SK-MEL-5 (cell line): ENCODE measurements around the gene PTH1R. TPM values are rescaled to one million over a fixed set of nuclear protein-coding genes. Genes with fewer than 3 reads are reported as not detected.

Experiments
- DNase-seq: peaks from one replicate; pipeline ENCODE4 v3.0.0-alpha.2; 2016; ENCODE audit warnings: low read depth, low spot score
- in situ Hi-C: cut with HindIII; loops from 2 replicates; pipeline ENCODE4 v1.10.0; 2016; ENCODE audit warnings: low sequenced_read_pairs, high pct_unique_total_duplicates, low pct_unique_long_range_greater_than_20kb
- polyA plus RNA-seq, 2 experiments: library from polyadenylated mRNA; depleted of rRNA; stranded (reverse); fragments of >200 nt; gene quantifications; 2 replicates each; pipeline ENCODE4 v1.2.3, GENCODE V29; 2015
- total RNA-seq: library from RNA; depleted of rRNA; stranded (reverse); fragments of >200 nt; shearing (Covaris generic); gene quantifications from 2 replicates; pipeline ENCODE4 v1.2.3, GENCODE V29; 2014; rRNA removed

PTH1R gene
- total RNA-seq, result 0.48 TPM in 1 of 2 replicates, not detected in the other
- 0.13 and 0.14 TPM in 2 replicates for polyA plus RNA-seq (2015; cell fraction: cytosol; rRNA removed)
- 7.0 TPM in 1 of 2 replicates, not detected in the other for polyA plus RNA-seq (2015; cell fraction: nucleus; rRNA removed)

- in situ Hi-C loops, result no loop called here
- DNase-seq, result no peak
Observed at GRCh38 chr3:46877406-46878125, at the start of gene PTH1R. TSS of gene PTH1R (plus strand) at chr3:46877721. CDS start at chr3:46883560, 5,839 bp downstream.

- in situ Hi-C loops, result no loop called here
- no peak for DNase-seq
Observed at GRCh38 chr3:46829699-46830208, 47.8 kb upstream of the PTH1R start.

- in situ Hi-C loops, result no loop called here
- DNase-seq, result no peak
Observed at GRCh38 chr3:46830801-46831200, 46.7 kb upstream of the PTH1R start.

GRCh38 chr3:46831316-46831715 lies 46.2 kb upstream of the PTH1R start:
- DNase-seq, result no peak
- in situ Hi-C loops, result no loop called here

- DNase-seq, result peak; percentile 66
- in situ Hi-C loops, result no loop called here
Observed at GRCh38 chr3:46831841-46832240, 45.7 kb upstream of the PTH1R start.

- no peak for DNase-seq
- in situ Hi-C loops, result no loop called here
Observed at GRCh38 chr3:46833346-46834300, 43.9 kb upstream of the PTH1R start.

GRCh38 chr3:46835054-46835453 lies 42.5 kb upstream of the PTH1R start:
- in situ Hi-C loops, result no loop called here
- no peak for DNase-seq

- in situ Hi-C loops, result no loop called here
- no peak for DNase-seq
Observed at GRCh38 chr3:46835491-46835890, 42.0 kb upstream of the PTH1R start.

GRCh38 chr3:46838301-46838700 lies 39.2 kb upstream of the PTH1R start:
- in situ Hi-C loops, result no loop called here
- no peak for DNase-seq

GRCh38 chr3:46840491-46840890 lies 37.0 kb upstream of the PTH1R start:
- DNase-seq, result no peak
- in situ Hi-C loops, result no loop called here

- in situ Hi-C loops, result no loop called here
- DNase-seq, result no peak
Observed at GRCh38 chr3:46843508-46843907, 34.0 kb upstream of the PTH1R start.

GRCh38 chr3:46844397-46844796 lies 33.1 kb upstream of the PTH1R start:
- DNase-seq, result no peak
- in situ Hi-C loops, result no loop called here

- in situ Hi-C loops, result no loop called here
- no peak for DNase-seq
Observed at GRCh38 chr3:46844881-46845312, 32.6 kb upstream of the PTH1R start.

GRCh38 chr3:46845397-46845859 lies 32.1 kb upstream of the PTH1R start:
- DNase-seq, result no peak
- in situ Hi-C loops, result no loop called here

- no peak for DNase-seq
- in situ Hi-C loops, result no loop called here
Observed at GRCh38 chr3:46845860-46846623, 31.5 kb upstream of the PTH1R start.

GRCh38 chr3:46846624-46847542 lies 30.6 kb upstream of the PTH1R start:
- in situ Hi-C loops, result no loop called here
- no peak for DNase-seq
